ENCODE results near the gene ZBTB20.

ZBTB20 gene

GRCh38 chr3:114857299-114857701 lies 289.8 kb downstream of the ZBTB20 start:
- H3K23ac ChIP-seq (ENCODE audit: low read length in 2 of 2), result no peak overlapping the region
- H2BK5ac ChIP-seq (ENCODE audit: low read depth, low read length, poor library complexity, severe bottlenecking), result no peak overlapping the region
- no peak overlapping the region for H3K4ac ChIP-seq (ENCODE audit: low read depth in 1 of 2, low read length in 2 of 2)
- no peak overlapping the region for H3K14ac ChIP-seq (ENCODE audit: low read length in 2 of 2)
- no peak for DNase-seq
- no peaks in the 10 kb centered on the region for H3K36me3 ChIP-seq (ENCODE audit: control insufficient read depth in 1 of 2, insufficient read depth in 2 of 2, low read depth in 1 of 2, low read length in 2 of 2)
- no peak overlapping the region for H3K9ac ChIP-seq (ENCODE audit: low read length)
- no peak overlapping the region for H3K4me3 ChIP-seq (ENCODE audit: insufficient read depth in 1 of 2, low read depth in 1 of 2, low read length in 2 of 2)
- H3K79me1 ChIP-seq (replicated peaks; ENCODE audit: low read length, poor library complexity, severe bottlenecking), result no peaks in the 10 kb centered on the region
- no peak overlapping the region for H2AFZ ChIP-seq (ENCODE audit: low read depth, low read length)
- 89% methylated on average over 3 of the region's 6 CpGs for WGBS
- H3K18ac ChIP-seq (ENCODE audit: low read depth in 1 of 2, low read length in 2 of 2), result no peak overlapping the region
- no peak overlapping the region for H2BK12ac ChIP-seq (ENCODE audit: low read length in 2 of 2)
- no peaks in the 10 kb centered on the region for H3K9me3 ChIP-seq (ENCODE audit: control insufficient read depth, low read length)
- no peak overlapping the region for H3K27ac ChIP-seq (ENCODE audit: low read length, poor library complexity, severe bottlenecking)
- no peak overlapping the region for H4K8ac ChIP-seq (ENCODE audit: low read length)
- H2BK15ac ChIP-seq (ENCODE audit: low read depth, poor library complexity, severe bottlenecking), result no peak overlapping the region
- H2BK120ac ChIP-seq (ENCODE audit: low read depth, low read length), result no peak overlapping the region
- H3K27me3 ChIP-seq (ENCODE audit: control insufficient read depth in 1 of 2, insufficient read depth in 1 of 2, low read length in 2 of 2), result no peaks in the 10 kb centered on the region
- H4K91ac ChIP-seq (ENCODE audit: low read length), result no peak overlapping the region
- H3K4me1 ChIP-seq (ENCODE audit: control insufficient read depth, insufficient read depth, low read depth, low read length), result no peaks in the 10 kb centered on the region
- no peak overlapping the region for H2AK5ac ChIP-seq (ENCODE audit: low read length, severe bottlenecking)
- H3K4me2 ChIP-seq (ENCODE audit: low read length, poor library complexity, severe bottlenecking), result no peak overlapping the region

GRCh38 chr3:114856835-114857234 lies 290.3 kb downstream of the ZBTB20 start:
- H3K9ac ChIP-seq (ENCODE audit: low read length), result no peak overlapping the region
- H2BK15ac ChIP-seq (ENCODE audit: low read depth, poor library complexity, severe bottlenecking), result no peak overlapping the region
- no peak overlapping the region for H2AK5ac ChIP-seq (ENCODE audit: low read length, severe bottlenecking)
- H3K27me3 ChIP-seq (ENCODE audit: control insufficient read depth in 1 of 2, insufficient read depth in 1 of 2, low read length in 2 of 2), result no peaks in the 10 kb centered on the region
- H3K36me3 ChIP-seq (ENCODE audit: control insufficient read depth in 1 of 2, insufficient read depth in 2 of 2, low read depth in 1 of 2, low read length in 2 of 2), result no peaks in the 10 kb centered on the region
- H3K4me2 ChIP-seq (ENCODE audit: low read length, poor library complexity, severe bottlenecking), result no peak overlapping the region
- H2BK12ac ChIP-seq (ENCODE audit: low read length in 2 of 2), result no peak overlapping the region
- no peaks in the 10 kb centered on the region for H3K79me1 ChIP-seq (replicated peaks; ENCODE audit: low read length, poor library complexity, severe bottlenecking)
- no CpG with 5 or more reads among the region's 1 CpG for WGBS
- no peak for DNase-seq
- H2BK5ac ChIP-seq (ENCODE audit: low read depth, low read length, poor library complexity, severe bottlenecking), result no peak overlapping the region
- no peak overlapping the region for H2BK120ac ChIP-seq (ENCODE audit: low read depth, low read length)
- H3K4me1 ChIP-seq (ENCODE audit: control insufficient read depth, insufficient read depth, low read depth, low read length), result no peaks in the 10 kb centered on the region
- no peak overlapping the region for H3K18ac ChIP-seq (ENCODE audit: low read depth in 1 of 2, low read length in 2 of 2)
- H3K27ac ChIP-seq (ENCODE audit: low read length, poor library complexity, severe bottlenecking), result no peak overlapping the region
- H3K23ac ChIP-seq (ENCODE audit: low read length in 2 of 2), result no peak overlapping the region
- H3K14ac ChIP-seq (ENCODE audit: low read length in 2 of 2), result no peak overlapping the region
- no peak overlapping the region for H4K8ac ChIP-seq (ENCODE audit: low read length)
- no peak overlapping the region for H3K4ac ChIP-seq (ENCODE audit: low read depth in 1 of 2, low read length in 2 of 2)
- H3K9me3 ChIP-seq (ENCODE audit: control insufficient read depth, low read length), result no peaks in the 10 kb centered on the region
- H3K4me3 ChIP-seq (ENCODE audit: insufficient read depth in 1 of 2, low read depth in 1 of 2, low read length in 2 of 2), result no peak overlapping the region
- no peak overlapping the region for H2AFZ ChIP-seq (ENCODE audit: low read depth, low read length)
- H4K91ac ChIP-seq (ENCODE audit: low read length), result no peak overlapping the region

GRCh38 chr3:114855839-114856238 lies 291.2 kb downstream of the ZBTB20 start:
- WGBS, result 100% methylated on average over 4 of the region's 5 CpGs
- Histone ChIP-seq H3K79me1 (replicated peaks; ENCODE audit: low read length, poor library complexity, severe bottlenecking) (no peaks in the 10 kb centered on the region), H3K27me3 (ENCODE audit: control insufficient read depth in 1 of 2, insufficient read depth in 1 of 2, low read length in 2 of 2) (no peaks in the 10 kb centered on the region), H3K23ac (ENCODE audit: low read length in 2 of 2) (no peak overlapping the region), H3K4me3 (ENCODE audit: insufficient read depth in 1 of 2, low read depth in 1 of 2, low read length in 2 of 2) (no peak overlapping the region), H3K36me3 (ENCODE audit: control insufficient read depth in 1 of 2, insufficient read depth in 2 of 2, low read depth in 1 of 2, low read length in 2 of 2) (no peaks in the 10 kb centered on the region), H3K4ac (ENCODE audit: low read depth in 1 of 2, low read length in 2 of 2) (no peak overlapping the region), H2BK12ac (ENCODE audit: low read length in 2 of 2) (no peak overlapping the region), H3K18ac (ENCODE audit: low read depth in 1 of 2, low read length in 2 of 2) (no peak overlapping the region), H4K8ac (ENCODE audit: low read length) (no peak overlapping the region), H3K27ac (ENCODE audit: low read length, poor library complexity, severe bottlenecking) (no peak overlapping the region), H3K4me1 (ENCODE audit: control insufficient read depth, insufficient read depth, low read depth, low read length) (no peaks in the 10 kb centered on the region), H3K14ac (ENCODE audit: low read length in 2 of 2) (no peak overlapping the region), H4K91ac (ENCODE audit: low read length) (no peak overlapping the region), H2BK120ac (ENCODE audit: low read depth, low read length) (no peak overlapping the region), H2BK15ac (ENCODE audit: low read depth, poor library complexity, severe bottlenecking) (no peak overlapping the region), H3K9me3 (ENCODE audit: control insufficient read depth, low read length) (no peaks in the 10 kb centered on the region), H3K4me2 (ENCODE audit: low read length, poor library complexity, severe bottlenecking) (no peak overlapping the region), H2AFZ (ENCODE audit: low read depth, low read length) (no peak overlapping the region), H3K9ac (ENCODE audit: low read length) (no peak overlapping the region), H2AK5ac (ENCODE audit: low read length, severe bottlenecking) (no peak overlapping the region), H2BK5ac (ENCODE audit: low read depth, low read length, poor library complexity, severe bottlenecking) (no peak overlapping the region)
- DNase-seq, result no peak

- Histone ChIP-seq H4K8ac (ENCODE audit: low read length) (no peak overlapping the region), H3K4me3 (ENCODE audit: insufficient read depth in 1 of 2, low read depth in 1 of 2, low read length in 2 of 2) (no peak overlapping the region), H2BK12ac (ENCODE audit: low read length in 2 of 2) (no peak overlapping the region), H4K91ac (ENCODE audit: low read length) (no peak overlapping the region), H3K4me2 (ENCODE audit: low read length, poor library complexity, severe bottlenecking) (no peak overlapping the region), H3K9ac (ENCODE audit: low read length) (no peak overlapping the region), H3K36me3 (ENCODE audit: control insufficient read depth in 1 of 2, insufficient read depth in 2 of 2, low read depth in 1 of 2, low read length in 2 of 2) (no peaks in the 10 kb centered on the region), H2BK120ac (ENCODE audit: low read depth, low read length) (no peak overlapping the region), H2AK5ac (ENCODE audit: low read length, severe bottlenecking) (no peak overlapping the region), H3K27ac (ENCODE audit: low read length, poor library complexity, severe bottlenecking) (no peak overlapping the region), H3K79me1 (replicated peaks; ENCODE audit: low read length, poor library complexity, severe bottlenecking) (no peaks in the 10 kb centered on the region), H3K23ac (ENCODE audit: low read length in 2 of 2) (no peak overlapping the region), H2BK5ac (ENCODE audit: low read depth, low read length, poor library complexity, severe bottlenecking) (no peak overlapping the region), H3K27me3 (ENCODE audit: control insufficient read depth in 1 of 2, insufficient read depth in 1 of 2, low read length in 2 of 2) (no peaks in the 10 kb centered on the region), H3K14ac (ENCODE audit: low read length in 2 of 2) (no peak overlapping the region), H3K9me3 (ENCODE audit: control insufficient read depth, low read length) (no peaks in the 10 kb centered on the region), H2BK15ac (ENCODE audit: low read depth, poor library complexity, severe bottlenecking) (no peak overlapping the region), H3K4me1 (ENCODE audit: control insufficient read depth, insufficient read depth, low read depth, low read length) (no peaks in the 10 kb centered on the region), H3K4ac (ENCODE audit: low read depth in 1 of 2, low read length in 2 of 2) (no peak overlapping the region), H2AFZ (ENCODE audit: low read depth, low read length) (no peak overlapping the region), H3K18ac (ENCODE audit: low read depth in 1 of 2, low read length in 2 of 2) (no peak overlapping the region)
- no peak for DNase-seq
- WGBS, result 70% methylated on average over 2 of the region's 3 CpGs
Measured at GRCh38 chr3:114852966-114853365, 294.1 kb downstream of the ZBTB20 start.
